OCI-LY7 (cell line): ENCODE results near the gene FEZ2.

Experiments used
- EZH2phosphoT487 ChIP-seq: fragments of 200-600 bp; sonication (generic); IDR thresholded peaks from 2 replicates; pipeline ENCODE4 v1.6.1; 2018; ENCODE audit warnings: low read depth, borderline replicate concordance, mild to moderate bottlenecking, mixed run types, antibody characterized with exemption, low read length, moderate library complexity, mixed read lengths
- TF ChIP-seq, protein P1 (sequence below): fragments of 200-600 bp; sonication (generic); conservative IDR thresholded peaks from 2 replicates; pipeline ENCODE4 v1.5.1; 2014; ENCODE audit warnings: mild to moderate bottlenecking, antibody characterized with exemption, low read length, moderate library complexity, mixed read lengths

DNA sequence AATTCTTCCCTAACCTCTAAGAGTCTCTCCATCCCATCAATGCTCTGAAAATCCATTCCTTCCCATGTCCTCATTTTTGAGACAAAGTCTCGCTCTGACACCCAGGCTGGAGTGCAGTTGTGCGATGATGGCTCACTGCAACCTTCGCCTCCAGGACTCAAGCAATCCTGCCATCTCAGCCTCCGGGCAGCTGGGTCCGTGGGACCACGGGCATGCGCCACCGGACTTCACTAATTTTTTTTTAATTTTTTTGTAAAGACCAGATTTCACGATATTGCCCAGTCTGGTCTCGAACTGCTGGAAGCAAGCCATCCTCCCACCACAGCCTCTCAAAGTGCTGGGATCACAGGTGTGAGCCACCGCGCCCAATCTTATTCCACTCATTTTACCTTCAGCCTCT is 1.6 kb downstream of the FEZ2 start:
- no peak for TF ChIP-seq EZH2phosphoT487
- TF ChIP-seq, protein P1, sequence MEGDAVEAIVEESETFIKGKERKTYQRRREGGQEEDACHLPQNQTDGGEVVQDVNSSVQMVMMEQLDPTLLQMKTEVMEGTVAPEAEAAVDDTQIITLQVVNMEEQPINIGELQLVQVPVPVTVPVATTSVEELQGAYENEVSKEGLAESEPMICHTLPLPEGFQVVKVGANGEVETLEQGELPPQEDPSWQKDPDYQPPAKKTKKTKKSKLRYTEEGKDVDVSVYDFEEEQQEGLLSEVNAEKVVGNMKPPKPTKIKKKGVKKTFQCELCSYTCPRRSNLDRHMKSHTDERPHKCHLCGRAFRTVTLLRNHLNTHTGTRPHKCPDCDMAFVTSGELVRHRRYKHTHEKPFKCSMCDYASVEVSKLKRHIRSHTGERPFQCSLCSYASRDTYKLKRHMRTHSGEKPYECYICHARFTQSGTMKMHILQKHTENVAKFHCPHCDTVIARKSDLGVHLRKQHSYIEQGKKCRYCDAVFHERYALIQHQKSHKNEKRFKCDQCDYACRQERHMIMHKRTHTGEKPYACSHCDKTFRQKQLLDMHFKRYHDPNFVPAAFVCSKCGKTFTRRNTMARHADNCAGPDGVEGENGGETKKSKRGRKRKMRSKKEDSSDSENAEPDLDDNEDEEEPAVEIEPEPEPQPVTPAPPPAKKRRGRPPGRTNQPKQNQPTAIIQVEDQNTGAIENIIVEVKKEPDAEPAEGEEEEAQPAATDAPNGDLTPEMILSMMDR: no peak
